SHP77 (cell line): ENCODE measurements around the gene ANP32D.
"Not testable (repeated sequence)": the region's sequence is repeated elsewhere in the genome, so short reads cannot be mapped to it uniquely, and the experiment has no call there.

Experiments used
- DNase-seq, 2 experiments: peaks; one replicate each; lab custom pipeline; 2025; lab: John Stamatoyannopoulos, UW

The ANP32D gene

DNA sequence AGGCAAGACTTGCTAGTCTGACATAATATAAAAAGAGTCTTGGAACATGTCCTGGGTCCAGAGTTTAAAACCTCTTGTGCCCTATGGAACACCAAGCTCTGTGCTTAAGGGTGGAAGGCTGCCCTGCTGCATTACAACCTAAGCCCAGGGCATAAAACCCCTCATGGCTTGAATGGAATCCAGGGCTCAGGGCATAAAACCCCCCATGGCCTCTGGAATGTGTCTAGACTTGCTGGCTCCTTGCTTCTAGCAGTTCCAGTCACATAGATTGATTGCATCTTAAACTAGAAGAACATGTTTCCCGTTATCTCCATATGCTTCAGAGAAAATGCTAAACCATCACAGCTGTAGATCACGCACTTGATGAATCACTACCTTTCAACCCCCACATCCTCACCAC, 34.5 kb downstream of the ANP32D start:
- DNase-seq, result not testable (repeated sequence)

DNA sequence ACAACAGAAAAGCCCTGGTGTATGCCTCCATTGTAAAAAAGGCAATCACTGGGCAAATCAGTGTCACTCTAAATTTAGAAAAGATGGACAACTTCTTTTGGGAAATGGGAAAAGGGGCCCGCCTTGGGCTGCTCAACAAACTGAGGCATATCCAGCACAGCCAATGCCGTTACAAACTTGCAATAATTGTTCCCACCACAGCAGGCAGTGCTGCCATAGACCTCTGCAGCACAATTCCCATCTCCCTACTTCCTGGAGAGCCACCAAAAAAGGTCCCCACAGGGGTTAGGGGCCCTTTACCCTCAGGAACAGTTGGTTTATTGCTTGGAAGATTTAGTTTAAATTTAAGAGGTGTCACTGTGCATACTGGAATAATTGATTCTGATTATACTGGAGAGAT, 36.6 kb downstream of the ANP32D start:
- DNase-seq, result no peak

DNA sequence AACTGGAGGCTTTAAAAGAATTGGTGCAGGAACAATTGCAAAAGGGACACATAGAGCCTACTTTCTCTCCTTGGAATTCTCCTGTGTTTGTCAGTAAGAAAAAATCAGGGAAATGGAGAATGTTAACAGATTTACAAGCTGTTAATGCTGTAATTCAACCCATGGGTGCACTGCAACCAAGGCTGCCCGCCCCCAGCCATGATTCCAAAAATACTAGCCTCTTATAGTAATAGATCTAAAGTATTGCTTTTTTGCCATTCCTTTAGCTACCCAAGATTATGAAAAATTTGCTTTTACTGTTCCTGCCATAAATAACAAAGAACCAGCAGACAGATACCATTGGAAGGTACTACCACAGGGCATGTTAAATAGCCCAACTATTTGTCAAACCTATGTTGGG, 37.8 kb downstream of the ANP32D start:
- DNase-seq, result no peak

DNA sequence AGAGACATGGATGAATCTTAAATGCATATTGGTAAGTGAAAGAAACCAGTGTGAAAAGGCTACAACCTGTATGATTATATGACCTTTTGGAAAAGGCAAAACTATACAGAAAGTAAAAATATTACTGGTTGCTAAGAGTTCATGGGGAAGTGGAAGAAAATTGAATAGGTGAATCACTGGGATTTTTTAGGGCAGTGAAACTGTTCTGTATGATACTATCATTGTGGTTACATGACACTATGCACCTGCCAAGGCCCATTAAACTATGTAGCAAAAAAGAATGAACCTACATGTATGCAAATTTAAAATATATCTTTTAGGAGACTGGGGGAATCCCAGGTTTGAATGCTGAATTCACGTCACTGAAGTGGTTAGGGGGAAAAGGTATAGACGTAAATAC, 40.5 kb downstream of the ANP32D start:
- DNase-seq, result no peak

DNA sequence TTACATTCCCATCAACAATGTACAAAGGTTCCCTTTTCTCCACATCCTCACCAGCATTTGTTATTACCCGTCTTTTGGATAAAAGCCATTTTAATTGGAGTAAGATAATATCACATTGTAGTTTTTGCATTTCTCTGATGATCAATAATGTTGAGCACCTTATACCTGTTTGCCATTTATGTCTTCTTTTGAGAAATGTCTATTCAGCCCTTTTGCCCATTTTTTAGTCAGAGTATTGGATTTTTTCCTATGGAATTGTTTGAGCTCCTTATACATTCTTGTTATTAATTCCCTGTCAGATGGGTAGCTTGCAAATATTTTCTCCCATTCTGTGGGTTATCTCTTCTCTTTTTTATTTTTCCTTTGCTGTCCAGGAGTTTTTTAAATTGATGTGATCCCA, 42.4 kb downstream of the ANP32D start:
- DNase-seq, result no peak

DNA sequence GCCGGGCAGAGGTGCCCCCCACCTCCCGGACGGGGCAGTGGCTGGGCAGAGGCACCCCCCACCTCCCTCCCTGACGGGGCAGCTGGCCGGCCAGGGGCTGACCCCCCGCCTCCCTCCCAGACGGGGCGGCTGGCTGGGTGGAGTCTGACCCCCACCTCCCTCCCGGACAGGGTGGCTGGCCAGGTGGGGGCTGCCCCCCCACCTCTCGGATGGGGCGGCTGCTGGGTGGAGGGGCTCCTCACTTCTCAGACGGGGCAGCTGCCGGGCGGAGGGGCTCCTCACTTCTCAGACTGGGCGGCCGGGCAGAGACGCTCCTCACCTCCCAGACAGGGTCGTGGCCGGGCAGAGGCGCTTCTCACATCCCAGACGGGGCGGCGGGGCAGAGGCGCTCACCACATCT, 48.0 kb downstream of the ANP32D start:
- DNase-seq, result not testable (repeated sequence)
